ENCODE results near the gene CASZ1. TPM values are rescaled to one million over a fixed set of nuclear protein-coding genes. Genes with fewer than 3 reads are reported as not detected.

The CASZ1 gene
- total RNA-seq, 4 donors from 2014 or later, result 5.2 to 38.5 (median 18.7) TPM

GRCh38 chr1:10704368-10704882, 92.0 kb downstream of the CASZ1 start:
- no peaks in the 10 kb centered on the region for H3K36me3 ChIP-seq
- H3K27me3 ChIP-seq, result no peaks in the 10 kb centered on the region
- H3K27ac ChIP-seq, result no peak overlapping the region
- DNase-seq, result no peak
- intact Hi-C loops (cut with DNase I), result no loop called here
- TF ChIP-seq, protein P1, sequence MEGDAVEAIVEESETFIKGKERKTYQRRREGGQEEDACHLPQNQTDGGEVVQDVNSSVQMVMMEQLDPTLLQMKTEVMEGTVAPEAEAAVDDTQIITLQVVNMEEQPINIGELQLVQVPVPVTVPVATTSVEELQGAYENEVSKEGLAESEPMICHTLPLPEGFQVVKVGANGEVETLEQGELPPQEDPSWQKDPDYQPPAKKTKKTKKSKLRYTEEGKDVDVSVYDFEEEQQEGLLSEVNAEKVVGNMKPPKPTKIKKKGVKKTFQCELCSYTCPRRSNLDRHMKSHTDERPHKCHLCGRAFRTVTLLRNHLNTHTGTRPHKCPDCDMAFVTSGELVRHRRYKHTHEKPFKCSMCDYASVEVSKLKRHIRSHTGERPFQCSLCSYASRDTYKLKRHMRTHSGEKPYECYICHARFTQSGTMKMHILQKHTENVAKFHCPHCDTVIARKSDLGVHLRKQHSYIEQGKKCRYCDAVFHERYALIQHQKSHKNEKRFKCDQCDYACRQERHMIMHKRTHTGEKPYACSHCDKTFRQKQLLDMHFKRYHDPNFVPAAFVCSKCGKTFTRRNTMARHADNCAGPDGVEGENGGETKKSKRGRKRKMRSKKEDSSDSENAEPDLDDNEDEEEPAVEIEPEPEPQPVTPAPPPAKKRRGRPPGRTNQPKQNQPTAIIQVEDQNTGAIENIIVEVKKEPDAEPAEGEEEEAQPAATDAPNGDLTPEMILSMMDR (IDR thresholded peaks at IDR 0.05), result no peak
- TF ChIP-seq POLR2A (IDR thresholded peaks at IDR 0.05), result no peak
- WGBS, 2 donors, result 77 to 85% methylated on average over 10 to 13 of the region's 44 CpGs
- H3K4me1 ChIP-seq, result peaks cover 10 to 17% of the 10 kb centered on the region in 2 donors
- no peak overlapping the region for H3K4me3 ChIP-seq (replicated peaks in 1 of 3)
- no peaks in the 10 kb centered on the region for H3K9me3 ChIP-seq

GRCh38 chr1:10703702-10704101, 92.7 kb downstream of the CASZ1 start:
- WGBS, 2 donors, result 95 to 96% methylated on average over 8 of the region's 8 CpGs
- no peak for DNase-seq
- TF ChIP-seq, protein P1 (IDR thresholded peaks at IDR 0.05), result no peak
- TF ChIP-seq POLR2A (IDR thresholded peaks at IDR 0.05), result no peak
- Histone ChIP-seq H3K27me3 (no peaks in the 10 kb centered on the region), H3K9me3 (no peaks in the 10 kb centered on the region), H3K27ac (no peak overlapping the region), H3K4me3 (replicated peaks in 1 of 3) (no peak overlapping the region), H3K36me3 (no peaks in the 10 kb centered on the region), H3K4me1 (peaks cover 17 to 24% of the 10 kb centered on the region in 2 donors)
- intact Hi-C loops (cut with DNase I), result no loop called here

GRCh38 chr1:10701145-10701544, 95.3 kb downstream of the CASZ1 start:
- intact Hi-C loops (cut with DNase I), result no loop called here

GRCh38 chr1:10699470-10699835, 97.0 kb downstream of the CASZ1 start:
- H3K9me3 ChIP-seq, result no peaks in the 10 kb centered on the region
- TF ChIP-seq, protein P1 (IDR thresholded peaks at IDR 0.05), result no peak
- no peak for TF ChIP-seq POLR2A (IDR thresholded peaks at IDR 0.05)
- intact Hi-C loops (cut with DNase I), result no loop called here
- no peak overlapping the region for H3K4me3 ChIP-seq (replicated peaks in 1 of 3)
- WGBS, 2 donors, result 48 to 57% methylated on average over 7 of the region's 7 CpGs
- no peaks in the 10 kb centered on the region for H3K27me3 ChIP-seq
- H3K36me3 ChIP-seq, result no peaks in the 10 kb centered on the region
- DNase-seq, result peak in 1 of 2 donors; percentile 44
- H3K4me1 ChIP-seq, result peaks cover 20 to 36% of the 10 kb centered on the region in 2 donors
- H3K27ac ChIP-seq, result peak overlapping the region; percentile 7 to 56 (median 18)

More at GRCh38 chr1:10701145-10701544, 95.3 kb downstream of the CASZ1 start:
- TF ChIP-seq, protein P1 (IDR thresholded peaks at IDR 0.05), result no peak
- no peak for TF ChIP-seq POLR2A (IDR thresholded peaks at IDR 0.05)
- no peak overlapping the region for H3K4me3 ChIP-seq (replicated peaks in 1 of 3)
- peaks cover 20 to 28% of the 10 kb centered on the region in 2 donors for H3K4me1 ChIP-seq
- no peaks in the 10 kb centered on the region for H3K9me3 ChIP-seq
- DNase-seq, result peak in 1 of 2 donors; percentile 22
- H3K27me3 ChIP-seq, result no peaks in the 10 kb centered on the region
- H3K27ac ChIP-seq, result no peak overlapping the region
- WGBS, 2 donors, result 62 to 69% methylated on average over 7 to 14 of the region's 14 CpGs
- no peaks in the 10 kb centered on the region for H3K36me3 ChIP-seq

DNA sequence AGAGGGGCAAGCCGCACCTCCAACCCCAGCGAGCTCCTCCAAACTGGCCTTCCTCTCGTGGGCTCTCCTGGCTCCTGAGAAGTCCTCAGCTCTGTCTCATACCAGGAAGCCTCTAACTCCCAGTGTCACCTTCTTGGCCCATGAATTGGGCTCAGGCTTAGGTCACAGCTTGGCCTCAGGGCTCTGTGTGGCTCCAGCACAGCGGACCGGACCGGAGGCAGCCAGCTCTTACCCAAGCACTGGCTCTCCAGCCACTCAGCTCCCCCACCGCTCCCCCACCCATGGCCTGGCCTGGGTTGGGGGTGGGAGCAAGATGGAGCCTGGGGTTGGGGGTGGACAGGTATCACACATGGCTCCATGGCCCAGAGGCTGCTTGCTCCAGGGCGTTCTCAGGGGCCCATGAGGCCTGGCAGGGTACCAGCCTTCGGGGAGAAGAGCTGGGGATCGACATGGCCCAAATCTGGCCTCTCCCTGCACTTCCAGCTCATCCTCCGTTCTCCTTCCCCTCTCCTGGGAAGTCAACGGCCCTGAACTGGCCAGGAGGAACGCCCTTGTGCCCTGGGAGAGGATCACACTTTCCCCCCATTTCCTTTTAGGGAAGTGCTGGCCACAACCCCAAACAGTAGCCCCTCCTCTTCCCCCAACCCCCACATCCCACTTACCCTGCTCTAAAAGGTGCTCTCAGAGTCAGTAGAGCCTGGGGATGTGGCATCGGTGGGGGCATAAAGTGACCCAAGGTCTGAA, 97.5 kb downstream of the CASZ1 start:
- H3K4me3 ChIP-seq (replicated peaks in 1 of 3), result no peak overlapping the region
- no peaks in the 10 kb centered on the region for H3K27me3 ChIP-seq
- intact Hi-C loops (cut with DNase I), result no loop called here
- H3K4me1 ChIP-seq, result peaks cover 20 to 36% of the 10 kb centered on the region in 2 donors
- no peaks in the 10 kb centered on the region for H3K9me3 ChIP-seq
- TF ChIP-seq, protein P1 (IDR thresholded peaks at IDR 0.05), result no peak
- TF ChIP-seq POLR2A (IDR thresholded peaks at IDR 0.05), result peak in 1 of 2 donors; percentile 14
- no peaks in the 10 kb centered on the region for H3K36me3 ChIP-seq
- H3K27ac ChIP-seq, result peak overlapping the region; percentile 7 to 56 (median 18)
- 49 to 58% methylated on average over 9 to 12 of the region's 14 CpGs for WGBS, 2 donors
- DNase-seq, result peak; percentile 29 to 39

Data from thyroid gland (tissue), 4 donors.